ENCODE results near the gene PHF21B.

The PHF21B gene

GRCh38 chr22:44994399-44995104 is 15.3 kb downstream of the PHF21B start:
- H3K4me3 ChIP-seq, result no peak overlapping the region

GRCh38 chr22:44992166-44992565 is 17.6 kb downstream of the PHF21B start:
- Histone ChIP-seq H3K27ac (no peak overlapping the region), H3K4me3 (no peak overlapping the region)

More at GRCh38 chr22:44994399-44995104, 15.3 kb downstream of the PHF21B start:
- H3K27ac ChIP-seq, result no peak overlapping the region

GRCh38 chr22:44991218-44991617 is 18.6 kb downstream of the PHF21B start:
- Histone ChIP-seq H3K4me3 (no peak overlapping the region), H3K27ac (no peak overlapping the region)

GRCh38 chr22:44990810-44991209 is 19.0 kb downstream of the PHF21B start:
- H3K27ac ChIP-seq, result no peak overlapping the region

GRCh38 chr22:44990328-44990727 is 19.5 kb downstream of the PHF21B start:
- no peak overlapping the region for H3K27ac ChIP-seq
- H3K4me3 ChIP-seq, result no peak overlapping the region

More at GRCh38 chr22:44990810-44991209, 19.0 kb downstream of the PHF21B start:
- H3K4me3 ChIP-seq, result no peak overlapping the region

GRCh38 chr22:44988671-44989070 is 21.1 kb downstream of the PHF21B start:
- no peak overlapping the region for H3K27ac ChIP-seq
- H3K4me3 ChIP-seq, result no peak overlapping the region

- Histone ChIP-seq H3K27ac (no peak overlapping the region), H3K4me3 (no peak overlapping the region)
Measured at GRCh38 chr22:44986926-44987325, 22.9 kb downstream of the PHF21B start.

GRCh38 chr22:44985906-44986527 is 23.8 kb downstream of the PHF21B start:
- H3K4me3 ChIP-seq, result no peak overlapping the region
- H3K27ac ChIP-seq, result no peak overlapping the region

- no peak overlapping the region for H3K27ac ChIP-seq
- no peak overlapping the region for H3K4me3 ChIP-seq
Measured at GRCh38 chr22:44983878-44984482, 25.8 kb downstream of the PHF21B start.

- H3K27ac ChIP-seq, result no peak overlapping the region
- no peak overlapping the region for H3K4me3 ChIP-seq
Measured at GRCh38 chr22:44982445-44982844, 27.4 kb downstream of the PHF21B start.

- H3K27ac ChIP-seq, result no peak overlapping the region
- H3K4me3 ChIP-seq, result no peak overlapping the region
Measured at GRCh38 chr22:44981857-44982256, 27.9 kb downstream of the PHF21B start.

- Histone ChIP-seq H3K4me3 (no peak overlapping the region), H3K27ac (no peak overlapping the region)
Measured at GRCh38 chr22:44979154-44979553, 30.7 kb downstream of the PHF21B start.

- H3K4me3 ChIP-seq, result no peak overlapping the region
- no peak overlapping the region for H3K27ac ChIP-seq
Measured at GRCh38 chr22:44975427-44976262, 34.2 kb downstream of the PHF21B start.

- H3K27ac ChIP-seq, result no peak overlapping the region
- no peak overlapping the region for H3K4me3 ChIP-seq
Measured at GRCh38 chr22:44974454-44974853, 35.4 kb downstream of the PHF21B start.

- Histone ChIP-seq H3K27ac (no peak overlapping the region), H3K4me3 (no peak overlapping the region)
Measured at GRCh38 chr22:44973829-44974228, 36.0 kb downstream of the PHF21B start.

GRCh38 chr22:44972363-44973083 is 37.3 kb downstream of the PHF21B start:
- H3K27ac ChIP-seq, result peak overlapping the region in 2 of 21 experiments; percentile 9 to 23
- H3K4me3 ChIP-seq, result no peak overlapping the region

GRCh38 chr22:44971651-44972362 is 38.0 kb downstream of the PHF21B start:
- H3K4me3 ChIP-seq, result no peak overlapping the region
- H3K27ac ChIP-seq, result peak overlapping the region in 2 of 21 experiments; percentile 9 to 23

- no peak overlapping the region for H3K27ac ChIP-seq
- no peak overlapping the region for H3K4me3 ChIP-seq
Measured at GRCh38 chr22:44970291-44970690, 39.5 kb downstream of the PHF21B start.

- H3K4me3 ChIP-seq, result no peak overlapping the region
- H3K27ac ChIP-seq, result no peak overlapping the region
Measured at GRCh38 chr22:44969817-44970216, 40.0 kb downstream of the PHF21B start.
